Testis (tissue), 3 donors: Measurements from ENCODE around the gene TOX2. TPM values are rescaled to one million over a fixed set of nuclear protein-coding genes. Genes with fewer than 3 reads are reported as not detected.

Experiments
- DNase-seq: peaks from one replicate; pipeline ENCODE4 v3.0.0-alpha.2; 2019
- H3K27ac ChIP-seq, 2 donors: fragments of 200-600 bp; sonication (generic); one replicate each; pipeline ENCODE4 v1.5.1; 2019
- H3K27me3 ChIP-seq: fragments of 200-600 bp; sonication (generic); one replicate; pipeline ENCODE4 v1.5.1; 2019
- H3K36me3 ChIP-seq: fragments of 200-600 bp; sonication (generic); one replicate; pipeline ENCODE4 v1.5.1; 2017; ENCODE audit warnings: low read depth; ENCODE audit errors: missing control alignments
- H3K4me1 ChIP-seq: fragments of 200-600 bp; sonication (generic); one replicate; pipeline ENCODE4 v1.5.1; 2019
- H3K4me3 ChIP-seq, 2 donors: fragments of 200-600 bp; sonication (generic); one replicate each; pipeline ENCODE4 v1.5.1; 2017 to 2019
- H3K9me3 ChIP-seq: fragments of 200-600 bp; sonication (generic); one replicate; pipeline ENCODE4 v1.5.1; 2017
- POLR2A ChIP-seq: fragments of 450-650 bp; IDR thresholded peaks from one replicate; pipeline ENCODE4 v1.6.1; 2017; ENCODE audit warnings: antibody characterized with exemption, mild to moderate bottlenecking, moderate library complexity
- WGBS, 2 donors: methylation state at CpG; one replicate each; pipeline ENCODE4 v1.1.5; 2018; 5-methylcytosine and 5-hydroxymethylcytosine counted together
- intact Hi-C: fragments of 100-400 bp; cut with DNase I; formaldehyde crosslinking; loops from one replicate; pipeline ENCODE4 v1.15.1; 2023; ENCODE audit warnings: low total_unique reads
- polyA plus RNA-seq: library from polyadenylated mRNA; stranded (reverse); fragments of 350-450 nt; fragmentation: Illumina TruSeq; extraction: RNeasy Lipid Tissue Mini Kit (QIAGEN cat#74804); gene quantifications from one replicate; pipeline ENCODE4 v1.2.3, GENCODE V29; 2014; ENCODE audit warnings: low read depth, low replicate concordance; ENCODE audit not compliant: insufficient read depth
- total RNA-seq, 2 donors: library from RNA; depleted of rRNA; stranded (reverse); fragments of >200 nt; gene quantifications; one replicate each; pipeline ENCODE4 v1.2.3, GENCODE V29; 2016
- TF ChIP-seq, protein P1 (sequence below), 3 experiments: fragments of 450-650 bp in 2 of 3; fragments of 200-600 bp in 1 of 3; sonication (generic) in 1 of 3; IDR thresholded peaks; one replicate each; pipeline ENCODE4 v1.5.1; 2016 to 2019; ENCODE audit warnings: antibody characterized with exemption in 3 of 3, mild to moderate bottlenecking in 2 of 3, moderate library complexity in 1 of 3

TOX2 gene
- total and polyA plus RNA-seq, 3 donors from 2014 or later: 43.8 to 67.0 (median 48.1) TPM

DNA sequence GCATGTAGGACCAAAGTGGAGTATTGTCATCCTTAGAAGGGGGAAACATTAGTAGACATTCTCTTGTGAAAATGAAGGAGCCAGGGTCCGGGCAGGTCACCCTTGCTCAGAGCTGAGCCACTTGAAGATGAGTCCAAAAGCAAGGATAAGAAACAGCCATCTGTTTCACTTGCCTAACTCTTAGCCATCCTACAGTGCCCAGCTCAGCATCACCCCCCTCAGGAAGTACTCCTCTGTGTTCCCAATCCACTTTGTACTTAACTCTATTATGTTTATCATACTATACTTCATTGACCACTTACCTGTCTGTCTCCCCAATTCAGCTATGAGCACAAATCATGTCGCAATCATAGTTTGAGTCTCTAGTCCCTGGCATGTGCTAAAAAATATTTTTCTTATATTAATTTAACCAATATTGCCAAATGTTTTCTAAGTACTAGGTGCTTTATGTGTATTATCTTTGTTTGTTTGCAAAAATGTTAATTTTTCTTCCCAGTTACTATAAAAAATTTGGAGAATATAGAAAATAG is 8.1 kb upstream of the TOX2 start:
- WGBS, 2 donors: 98 to 99% methylated on average over 2 of the region's 2 CpGs
- intact Hi-C loops: no loop called here
- no peak for DNase-seq
- H3K27me3 ChIP-seq: no peaks in the 10 kb centered on the region
- H3K36me3 ChIP-seq: no peaks in the 10 kb centered on the region
- no peaks in the 10 kb centered on the region for H3K9me3 ChIP-seq
- TF ChIP-seq, protein P1, sequence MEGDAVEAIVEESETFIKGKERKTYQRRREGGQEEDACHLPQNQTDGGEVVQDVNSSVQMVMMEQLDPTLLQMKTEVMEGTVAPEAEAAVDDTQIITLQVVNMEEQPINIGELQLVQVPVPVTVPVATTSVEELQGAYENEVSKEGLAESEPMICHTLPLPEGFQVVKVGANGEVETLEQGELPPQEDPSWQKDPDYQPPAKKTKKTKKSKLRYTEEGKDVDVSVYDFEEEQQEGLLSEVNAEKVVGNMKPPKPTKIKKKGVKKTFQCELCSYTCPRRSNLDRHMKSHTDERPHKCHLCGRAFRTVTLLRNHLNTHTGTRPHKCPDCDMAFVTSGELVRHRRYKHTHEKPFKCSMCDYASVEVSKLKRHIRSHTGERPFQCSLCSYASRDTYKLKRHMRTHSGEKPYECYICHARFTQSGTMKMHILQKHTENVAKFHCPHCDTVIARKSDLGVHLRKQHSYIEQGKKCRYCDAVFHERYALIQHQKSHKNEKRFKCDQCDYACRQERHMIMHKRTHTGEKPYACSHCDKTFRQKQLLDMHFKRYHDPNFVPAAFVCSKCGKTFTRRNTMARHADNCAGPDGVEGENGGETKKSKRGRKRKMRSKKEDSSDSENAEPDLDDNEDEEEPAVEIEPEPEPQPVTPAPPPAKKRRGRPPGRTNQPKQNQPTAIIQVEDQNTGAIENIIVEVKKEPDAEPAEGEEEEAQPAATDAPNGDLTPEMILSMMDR (IDR thresholded peaks at IDR 0.05): no peak
- TF ChIP-seq POLR2A: no peak
- no peak overlapping the region for H3K4me3 ChIP-seq
- H3K4me1 ChIP-seq: no peaks in the 10 kb centered on the region
- no peak overlapping the region for H3K27ac ChIP-seq

DNA sequence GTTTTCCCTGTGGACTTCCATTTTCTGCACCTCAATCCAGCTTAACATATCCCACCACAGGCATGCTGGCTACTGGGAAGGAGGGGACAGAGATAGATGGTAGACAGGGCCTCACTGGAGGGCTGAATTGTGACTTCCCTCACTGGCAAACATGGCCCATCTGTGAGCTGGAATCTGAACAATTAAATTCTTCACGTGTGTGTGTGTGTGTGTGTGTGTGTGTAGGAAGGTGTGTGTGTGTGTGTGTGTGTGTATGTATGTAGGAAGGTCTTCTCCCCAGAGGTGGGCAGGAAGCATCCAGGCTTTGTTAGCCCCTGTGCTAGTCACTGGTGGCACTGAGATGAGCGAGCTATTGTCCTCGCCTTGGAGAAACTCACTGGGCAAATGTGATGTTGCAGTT is 5.4 kb upstream of the TOX2 start:
- Histone ChIP-seq H3K9me3 (no peaks in the 10 kb centered on the region), H3K36me3 (no peaks in the 10 kb centered on the region), H3K4me3 (no peak overlapping the region), H3K27ac (no peak overlapping the region), H3K4me1 (peaks cover 2% of the 10 kb centered on the region), H3K27me3 (no peaks in the 10 kb centered on the region)
- intact Hi-C loops: no loop called here
- 84 to 86% methylated on average over 3 of the region's 3 CpGs for WGBS, 2 donors
- no peak for DNase-seq
- no peak for TF ChIP-seq POLR2A
- TF ChIP-seq, protein P1 (IDR thresholded peaks at IDR 0.05): no peak

- Histone ChIP-seq H3K27ac (no peak overlapping the region), H3K9me3 (no peaks in the 10 kb centered on the region), H3K4me3 (no peak overlapping the region), H3K36me3 (no peaks in the 10 kb centered on the region), H3K27me3 (no peaks in the 10 kb centered on the region), H3K4me1 (peaks cover 3% of the 10 kb centered on the region)
- WGBS, 2 donors: 80 to 84% methylated on average over 5 of the region's 5 CpGs
- DNase-seq: no peak
- no peak for TF ChIP-seq POLR2A
- TF ChIP-seq, protein P1 (IDR thresholded peaks at IDR 0.05): no peak
- intact Hi-C loops: no loop called here
These were observed 4.9 kb upstream of the TOX2 start for GRCh38 chr20:43909720-43910119.

- Histone ChIP-seq H3K36me3 (no peaks in the 10 kb centered on the region), H3K9me3 (no peaks in the 10 kb centered on the region), H3K27me3 (no peaks in the 10 kb centered on the region), H3K4me3 (no peak overlapping the region), H3K4me1 (peaks cover 3% of the 10 kb centered on the region), H3K27ac (no peak overlapping the region)
- WGBS, 2 donors: 96 to 98% methylated on average over 4 of the region's 4 CpGs
- intact Hi-C loops: no loop called here
- no peak for DNase-seq
- TF ChIP-seq, protein P1 (IDR thresholded peaks at IDR 0.05): no peak
- TF ChIP-seq POLR2A: no peak
These were observed 4.1 kb upstream of the TOX2 start for GRCh38 chr20:43910564-43910963.

DNA sequence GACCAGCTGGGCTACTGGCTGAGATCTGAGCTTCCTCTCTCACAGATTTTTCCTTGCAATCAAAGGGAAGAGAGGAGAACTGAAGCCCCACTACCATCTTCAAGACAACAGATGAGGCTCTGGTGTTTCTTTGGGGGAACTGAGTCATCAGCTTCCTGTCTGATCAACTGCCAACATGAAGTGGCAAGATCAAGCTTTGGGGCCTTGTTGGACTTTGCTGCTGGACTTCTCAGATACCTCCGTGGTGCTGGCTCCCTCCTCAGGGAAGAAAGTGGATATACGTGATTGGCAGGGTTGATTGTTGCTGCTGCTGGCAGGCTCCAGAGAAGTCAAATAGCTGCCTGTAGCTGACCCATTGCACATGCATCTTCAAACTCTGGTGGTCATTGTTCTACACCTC is 3.6 kb upstream of the TOX2 start:
- Histone ChIP-seq H3K4me1 (peaks cover 6% of the 10 kb centered on the region), H3K27ac (no peak overlapping the region), H3K9me3 (no peaks in the 10 kb centered on the region), H3K36me3 (no peaks in the 10 kb centered on the region), H3K4me3 (no peak overlapping the region), H3K27me3 (no peaks in the 10 kb centered on the region)
- peak; percentile 62 for DNase-seq
- intact Hi-C loops: no loop called here
- no peak for TF ChIP-seq POLR2A
- TF ChIP-seq, protein P1 (IDR thresholded peaks at IDR 0.05): no peak
- 46 to 51% methylated on average over 2 of the region's 2 CpGs for WGBS, 2 donors
